Measurements from ENCODE around the gene EFCAB12.
A peak's percentile ranks its signal among the peaks of the same experiment; 100 is the strongest.
"Not testable (repeated sequence)": the region's sequence is repeated elsewhere in the genome, so short reads cannot be mapped to it uniquely, and the experiment has no call there.

Gene EFCAB12

DNA sequence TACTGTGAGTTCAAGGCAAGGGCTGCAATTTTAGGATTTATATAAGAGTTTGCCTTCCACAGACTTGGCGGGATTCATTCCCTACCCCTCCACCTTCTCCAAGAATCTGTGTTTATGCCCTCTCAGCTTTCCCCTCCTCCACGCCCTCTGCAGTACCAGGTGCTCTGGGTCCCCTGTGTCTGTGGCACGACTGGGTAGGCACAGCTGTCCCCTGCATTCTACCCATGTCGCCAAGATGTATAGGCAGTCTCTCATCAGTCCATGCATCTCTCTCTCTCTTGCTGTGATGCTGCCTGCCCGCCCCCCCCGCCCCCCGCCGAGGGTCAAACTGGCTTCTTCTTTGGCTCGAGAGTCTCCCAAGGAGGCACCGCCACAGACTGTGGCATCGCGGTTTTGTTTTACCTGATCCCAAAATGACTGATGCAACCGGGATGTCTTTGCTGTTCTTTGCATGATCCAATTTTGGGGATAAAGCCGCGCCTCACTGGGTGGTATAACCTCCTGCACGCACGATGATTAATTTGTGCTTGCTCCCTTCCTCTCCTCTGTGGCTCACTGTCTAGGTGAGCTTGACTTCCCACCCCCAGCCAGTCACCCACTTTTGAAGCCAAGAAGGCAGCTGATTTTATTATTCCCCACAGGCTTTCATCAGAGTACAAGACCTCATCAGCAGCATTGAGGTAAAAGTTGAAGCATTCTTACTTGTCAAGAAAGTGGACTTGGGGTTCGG lies 43.7 kb downstream of the EFCAB12 start:
- POLR2A ChIA-PET (ENCODE audit: low non-redundant PET) = no interaction called here
- CTCF ChIA-PET = no interaction called here
- no peak overlapping the region for H3K27ac ChIP-seq
- no peak for TF ChIP-seq CTCF (conservative IDR thresholded peaks at IDR 0.05; ENCODE audit: low read depth)
- no peak for DNase-seq (ENCODE audit: low spot score)

- H3K27ac ChIP-seq; POLR2A ChIA-PET (ENCODE audit: low non-redundant PET); CTCF ChIA-PET; DNase-seq (ENCODE audit: low spot score): not testable (repeated sequence)
Observed at GRCh38 chr3:129384103-129384502, 44.3 kb downstream of the EFCAB12 start.

DNA sequence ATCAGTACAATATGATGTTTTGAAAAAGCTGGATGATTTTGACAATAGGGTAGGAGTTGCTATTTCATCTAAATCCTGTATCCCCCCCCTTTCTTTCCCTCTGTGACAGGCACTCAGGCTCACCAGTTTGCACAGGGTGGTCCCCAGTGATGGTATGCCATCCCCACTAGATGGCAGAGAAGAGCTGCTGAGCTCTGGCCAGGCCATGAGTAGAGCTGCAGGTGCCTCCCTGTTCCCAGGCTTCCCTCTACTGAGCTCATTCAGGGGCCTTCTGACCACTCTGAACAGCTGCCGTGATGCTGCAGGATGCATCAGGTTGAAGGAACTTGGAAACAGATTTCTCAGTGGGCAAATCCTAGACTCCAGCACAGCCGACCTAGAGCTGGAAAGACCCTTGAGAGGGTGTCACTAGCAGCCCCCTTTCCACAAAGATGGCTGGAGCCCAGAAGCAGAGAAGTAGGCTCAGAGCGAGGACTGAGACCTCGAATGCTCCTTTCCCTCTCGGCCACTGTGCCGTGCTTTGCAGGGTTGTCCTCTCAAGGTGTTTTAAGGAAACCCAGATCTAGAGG lies 45.1 kb downstream of the EFCAB12 start:
- DNase-seq (ENCODE audit: low spot score) = peak; percentile 78
- H3K27ac ChIP-seq = no peak overlapping the region
- peak; percentile 80 for TF ChIP-seq CTCF (conservative IDR thresholded peaks at IDR 0.05; ENCODE audit: low read depth)
- ChIA-PET CTCF (interaction anchor here (0.5 to 0.8 kb wide), 6 partner anchors 14 to 1070 kb away, joined by 3 to 5 read pairs (median 4); no protein-coding TSS in a partner anchor), POLR2A (ENCODE audit: low non-redundant PET) (no interaction called here)

- no peak overlapping the region for H3K27ac ChIP-seq
- DNase-seq (ENCODE audit: low spot score) = no peak
- TF ChIP-seq CTCF (conservative IDR thresholded peaks at IDR 0.05; ENCODE audit: low read depth) = no peak
- CTCF ChIA-PET = no interaction called here
- POLR2A ChIA-PET (ENCODE audit: low non-redundant PET) = interaction anchor here (0.6 kb wide), 1 partner anchor 17 kb away, joined by 4 read pairs; no protein-coding TSS in a partner anchor
Observed at GRCh38 chr3:129382366-129382765, 46.1 kb downstream of the EFCAB12 start.

GRCh38 chr3:129379582-129380358 lies 48.7 kb downstream of the EFCAB12 start:
- POLR2A ChIA-PET (ENCODE audit: low non-redundant PET) = no interaction called here
- DNase-seq (ENCODE audit: low spot score) = no peak
- no peak overlapping the region for H3K27ac ChIP-seq
- CTCF ChIA-PET = no interaction called here
- no peak for TF ChIP-seq CTCF (conservative IDR thresholded peaks at IDR 0.05; ENCODE audit: low read depth)

GRCh38 chr3:129378949-129379348 lies 49.5 kb downstream of the EFCAB12 start:
- no peak for TF ChIP-seq CTCF (conservative IDR thresholded peaks at IDR 0.05; ENCODE audit: low read depth)
- POLR2A ChIA-PET (ENCODE audit: low non-redundant PET) = no interaction called here
- CTCF ChIA-PET = no interaction called here
- H3K27ac ChIP-seq = no peak overlapping the region
- no peak for DNase-seq (ENCODE audit: low spot score)
